IPS DF 19.7 (cell line): Measurements from ENCODE around the gene GPHN.

Experiments
- DNase-seq: peaks from one replicate; pipeline ENCODE4 v3.0.0-alpha.2; 2013; ENCODE audit warnings: low read depth, low spot score

Gene GPHN

DNA sequence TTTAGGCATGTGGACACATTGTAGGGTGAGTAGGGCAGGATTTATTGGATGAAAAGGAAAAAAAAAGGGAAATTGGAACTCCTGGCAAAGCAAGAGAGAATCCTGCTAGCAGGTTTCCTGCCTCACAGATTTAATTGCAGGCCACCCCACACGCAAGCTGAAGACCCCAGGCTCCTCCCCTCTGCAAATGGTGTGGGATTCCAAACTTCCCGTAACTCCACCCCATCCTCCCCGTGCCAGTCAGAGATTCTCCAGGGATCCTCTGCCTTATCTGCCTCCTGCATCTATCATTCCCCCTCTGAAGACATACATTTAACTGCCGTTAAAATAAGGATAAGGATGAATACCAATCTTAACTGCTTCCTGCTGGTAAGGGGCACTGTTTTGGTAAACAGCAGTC lies 431.5 kb downstream of the GPHN start:
- no peak for DNase-seq

DNA sequence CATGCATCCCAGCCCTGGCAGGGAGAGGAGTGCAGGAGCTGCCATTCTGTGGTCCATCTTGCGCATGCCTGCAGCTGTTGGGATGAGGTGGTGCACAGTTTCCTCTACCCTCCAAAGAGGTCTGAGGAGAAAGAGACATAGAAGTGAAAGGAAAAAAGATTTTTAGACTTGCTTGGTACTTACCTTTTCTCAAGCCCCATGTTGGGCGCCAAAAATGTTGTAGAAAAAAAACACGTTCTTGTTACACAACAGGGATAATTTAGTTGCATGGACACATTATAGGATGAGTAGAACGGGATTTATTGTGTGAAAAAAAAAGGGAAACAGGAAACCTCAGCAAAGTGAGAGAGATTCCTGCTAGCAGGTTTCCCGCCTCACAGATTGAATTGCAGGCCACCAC lies 436.9 kb downstream of the GPHN start:
- no peak for DNase-seq

DNA sequence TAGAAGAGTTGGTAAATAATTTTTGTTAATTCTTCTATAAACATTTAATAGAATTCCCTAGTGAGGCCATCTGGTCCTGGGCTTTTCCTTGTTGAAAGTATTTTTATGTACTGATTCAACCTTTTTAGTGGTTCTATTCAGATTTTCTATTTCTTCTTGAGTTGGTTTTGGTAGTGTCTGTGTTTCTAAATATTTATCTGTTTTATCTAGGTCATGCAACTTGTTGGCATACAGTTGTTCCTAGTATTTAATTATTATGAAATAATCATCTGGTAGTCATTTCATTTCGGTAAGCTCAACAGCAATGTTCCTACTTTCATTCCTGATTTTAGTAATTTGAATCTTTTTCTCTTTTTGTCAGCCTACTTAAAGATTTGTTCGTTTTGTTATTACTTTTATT lies 447.2 kb downstream of the GPHN start:
- no peak for DNase-seq

DNA sequence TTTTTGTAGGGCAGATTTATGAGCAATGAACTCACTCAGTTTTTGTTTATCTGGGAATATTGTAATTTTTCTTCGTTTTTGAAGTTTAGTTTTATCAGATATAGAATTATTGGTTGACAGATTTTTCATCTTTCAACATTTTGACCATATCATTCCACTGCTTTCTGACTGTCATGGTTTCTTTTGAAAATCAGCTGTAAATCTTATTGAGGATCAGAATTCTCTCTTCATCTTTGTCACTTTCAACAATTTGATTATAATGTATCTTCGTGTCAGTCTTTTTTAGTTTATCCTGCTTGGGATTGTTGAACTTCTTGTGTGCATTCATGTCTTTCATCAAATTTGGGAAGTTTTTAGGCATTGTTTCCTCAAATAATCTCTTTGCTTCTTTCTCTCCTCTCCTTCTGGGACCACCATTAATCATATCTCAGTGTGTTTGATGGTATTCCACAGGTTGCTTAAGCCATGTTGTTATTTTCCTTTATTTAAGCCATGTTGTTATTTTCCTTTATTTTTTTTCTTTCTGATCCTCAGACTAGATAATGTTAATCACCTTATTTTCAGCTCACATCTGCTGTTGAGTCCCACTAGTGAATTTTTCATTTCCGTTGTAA lies 451.6 kb downstream of the GPHN start:
- no peak for DNase-seq

DNA sequence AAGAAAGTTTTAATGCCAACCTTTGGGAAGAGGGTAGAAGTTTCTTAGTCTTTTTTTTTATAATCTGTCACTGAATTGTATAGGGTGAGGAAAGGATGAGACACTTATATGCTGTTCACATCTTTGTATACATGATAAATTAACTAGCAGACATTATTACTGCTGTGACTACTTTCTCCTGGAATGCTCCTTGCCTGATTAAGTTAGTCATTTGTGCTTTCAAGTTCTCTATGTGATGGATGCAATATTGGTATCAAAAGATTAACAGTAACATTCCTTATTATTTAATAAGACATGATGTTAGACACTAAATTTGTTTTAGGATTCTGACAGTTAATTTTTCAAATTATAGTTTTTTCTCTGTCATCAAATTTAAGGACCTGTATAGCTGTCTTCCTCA lies 457.9 kb downstream of the GPHN start:
- no peak for DNase-seq

DNA sequence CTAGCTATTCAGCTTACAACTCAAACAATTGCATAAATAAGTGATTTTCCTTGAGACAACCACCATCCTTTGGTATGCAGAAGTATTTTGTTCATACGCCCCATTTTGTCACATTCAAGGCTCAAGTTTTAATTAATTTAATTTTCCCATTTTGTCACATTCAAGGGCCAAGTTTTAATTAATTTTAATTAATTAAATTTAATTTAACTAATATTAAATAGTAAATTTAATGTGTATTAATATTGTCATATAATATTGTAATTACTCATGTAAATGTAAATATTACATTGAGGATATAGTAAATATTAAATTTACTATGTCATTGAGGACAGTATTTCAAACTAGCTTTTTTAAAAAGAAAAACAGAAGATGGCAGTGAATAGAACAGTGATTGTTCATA lies 464.5 kb downstream of the GPHN start:
- DNase-seq: no peak

DNA sequence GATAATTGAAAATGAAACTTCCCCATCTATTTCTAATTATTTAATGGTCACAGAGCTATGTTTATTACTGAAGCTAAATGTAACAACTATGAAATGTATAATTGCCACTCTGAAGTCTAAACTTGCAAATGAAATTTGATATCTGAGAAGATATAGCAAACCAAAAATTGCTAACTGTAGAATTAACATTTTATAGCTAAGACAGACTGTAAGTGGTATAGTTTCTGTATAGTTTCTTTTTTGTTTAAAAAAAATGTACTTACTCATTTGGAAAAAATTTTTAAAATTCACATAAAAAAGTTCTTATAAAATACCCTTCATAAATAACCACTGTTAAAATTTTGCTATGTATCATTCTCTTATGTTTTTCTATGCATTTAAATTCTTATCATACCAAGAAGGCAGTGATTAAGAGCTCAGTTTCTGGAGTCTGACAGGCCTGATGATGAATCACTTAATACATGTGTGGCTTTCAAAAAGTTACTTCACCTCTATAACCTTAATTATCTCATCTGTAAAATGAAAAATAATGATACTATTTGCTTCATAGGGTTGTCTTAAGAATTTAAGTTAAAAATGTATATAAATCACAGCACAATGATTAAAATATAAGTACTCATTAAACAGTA lies 466.6 kb downstream of the GPHN start:
- DNase-seq: no peak

DNA sequence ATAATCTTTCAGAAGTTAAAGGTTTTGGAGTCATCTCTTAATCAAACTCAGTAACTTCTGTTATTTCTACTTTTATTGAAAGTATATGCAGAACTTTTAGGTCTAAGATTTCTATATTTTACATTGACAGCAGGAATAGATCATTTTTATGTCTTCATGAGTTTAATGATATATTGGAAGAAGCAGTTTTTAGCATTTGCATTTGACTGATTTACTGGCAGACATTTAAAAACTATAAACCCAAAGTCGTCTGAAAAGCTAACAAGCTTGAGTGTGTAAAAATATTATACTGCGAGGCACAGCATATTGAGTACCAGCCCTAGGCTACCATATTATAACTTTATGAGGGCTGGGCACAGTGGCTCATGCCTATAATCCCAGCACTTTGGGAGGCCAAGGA lies 467.3 kb downstream of the GPHN start:
- DNase-seq: no peak

DNA sequence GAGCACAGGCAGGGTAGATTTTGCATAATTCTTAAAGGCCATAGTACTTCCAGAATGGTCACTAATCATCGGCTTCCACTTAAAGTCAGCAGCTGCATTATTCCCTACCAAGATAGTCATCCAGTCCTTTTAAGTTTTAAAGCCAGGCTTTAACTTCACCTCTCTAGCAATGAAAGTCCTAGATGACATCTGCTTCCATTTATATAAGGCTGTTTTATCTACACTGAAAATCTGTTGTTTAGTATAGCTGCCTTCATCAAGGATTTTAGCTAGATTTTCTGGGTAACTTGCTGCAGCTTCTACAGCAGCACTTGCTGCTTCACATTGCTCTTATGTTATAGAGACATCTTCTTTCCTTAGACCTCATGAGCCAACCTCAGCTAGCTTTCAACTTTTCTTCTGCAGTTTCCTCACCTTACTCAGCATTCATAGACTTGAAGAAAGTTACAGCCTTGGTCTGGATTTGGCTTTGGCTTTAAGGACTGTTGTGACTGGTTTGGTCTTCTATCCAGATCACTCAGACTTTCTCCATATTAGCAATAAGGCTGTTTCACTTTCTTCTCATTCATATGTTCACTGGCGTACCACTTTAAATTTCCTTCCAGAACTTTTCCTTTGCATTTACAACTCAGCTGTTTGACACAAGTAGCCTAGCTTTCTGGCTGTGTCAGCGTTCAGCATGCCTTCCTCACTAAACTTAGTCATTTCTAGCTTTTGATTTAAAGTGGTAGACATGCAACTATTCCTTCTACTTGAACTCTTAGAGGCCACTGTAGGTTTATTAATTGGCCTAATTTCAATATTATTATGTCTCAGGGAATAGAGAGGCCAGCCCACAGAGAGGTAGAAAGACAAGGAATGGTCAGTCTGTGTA lies 471.4 kb downstream of the GPHN start:
- DNase-seq: no peak

DNA sequence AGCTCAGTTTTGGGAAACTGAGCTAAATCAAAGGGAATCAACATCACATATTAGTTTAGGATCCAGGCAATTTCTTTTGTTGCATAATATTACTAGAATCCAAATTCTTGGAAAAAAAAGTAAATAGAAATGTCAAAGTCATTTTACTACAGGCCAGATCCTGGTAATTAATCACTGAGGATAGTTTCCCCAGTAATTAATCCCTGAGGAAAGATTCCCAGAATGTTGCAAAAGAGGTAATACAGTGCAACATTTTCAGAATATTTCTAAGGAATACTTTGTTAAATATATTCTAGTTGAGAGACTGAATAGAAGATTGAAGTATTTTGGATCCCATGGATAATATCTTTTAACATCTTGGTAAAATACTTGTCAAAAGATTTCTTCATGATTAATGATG lies 474.3 kb downstream of the GPHN start:
- DNase-seq: no peak

DNA sequence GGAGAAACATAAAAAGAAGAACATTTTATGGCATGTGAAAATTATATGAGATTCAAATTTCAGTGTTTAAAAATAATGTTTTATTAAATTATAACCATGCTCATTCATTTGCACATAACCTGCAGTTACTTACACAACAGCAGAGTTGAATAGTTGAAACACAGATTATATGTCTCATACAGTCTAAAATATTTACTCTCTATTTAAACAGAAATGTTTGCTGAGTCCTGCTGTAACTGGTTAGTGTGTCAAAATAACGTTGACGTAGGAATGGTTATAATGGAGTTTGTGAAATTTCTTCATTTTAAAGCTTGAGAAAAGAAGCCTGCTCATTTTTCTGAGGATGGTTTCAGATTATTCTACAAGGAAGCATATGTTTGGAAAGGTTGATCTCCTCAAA lies 484.8 kb downstream of the GPHN start:
- DNase-seq: no peak

DNA sequence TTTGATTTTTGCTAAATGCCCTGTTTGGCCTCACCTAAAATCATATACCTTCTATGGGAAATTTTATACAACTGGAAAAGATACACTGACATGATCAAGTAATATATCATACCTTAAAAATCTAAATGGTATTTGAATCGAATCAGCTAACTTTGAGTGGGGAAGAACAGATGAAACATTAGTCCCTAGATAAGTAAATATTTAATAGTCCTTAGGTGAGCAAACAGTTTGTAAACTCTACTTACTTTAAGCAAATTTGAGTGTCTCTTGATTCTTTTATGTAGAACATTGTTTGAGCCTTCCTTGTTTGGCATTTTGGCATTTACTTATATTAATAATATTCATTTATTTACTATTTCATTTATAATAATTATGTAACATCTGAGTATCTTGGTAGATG lies 485.6 kb downstream of the GPHN start:
- DNase-seq: no peak

DNA sequence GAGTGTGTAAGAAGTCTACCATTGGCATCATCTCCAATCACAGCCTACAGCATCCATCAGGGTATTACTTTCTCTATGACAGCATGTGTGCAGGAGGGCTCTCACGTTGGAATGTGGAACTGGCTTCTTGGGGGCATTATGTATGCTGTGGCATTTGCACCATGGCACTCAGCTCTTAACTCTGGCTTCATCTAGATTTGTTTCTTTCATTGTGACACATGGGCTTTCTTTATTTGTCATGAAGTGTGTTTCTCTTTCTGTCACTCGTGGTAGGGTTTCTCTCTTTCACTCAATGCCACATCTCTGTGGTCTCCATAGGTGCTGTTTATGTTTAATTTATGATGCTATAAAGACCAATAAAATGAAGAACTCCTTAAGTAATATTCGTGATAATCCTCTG lies 490.1 kb downstream of the GPHN start:
- no peak for DNase-seq

DNA sequence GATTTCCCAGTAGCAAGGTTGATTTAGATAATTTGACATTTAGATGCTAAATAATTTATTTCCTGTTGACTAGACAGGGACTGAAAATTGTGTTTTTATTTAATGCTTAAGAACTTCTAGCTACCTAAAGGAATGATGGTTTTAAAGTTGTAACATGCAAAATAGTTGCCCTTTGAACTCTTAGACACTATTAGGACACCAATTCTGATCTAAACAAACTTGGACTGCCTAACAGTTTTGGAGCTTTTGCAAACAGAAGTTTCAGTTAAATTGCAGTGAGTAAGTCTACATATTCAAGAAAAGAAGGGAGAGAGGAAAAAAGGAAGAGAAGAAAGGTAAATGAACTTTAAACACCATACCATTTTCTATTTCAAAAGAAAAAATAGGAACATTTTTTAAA lies 492.0 kb downstream of the GPHN start:
- no peak for DNase-seq

DNA sequence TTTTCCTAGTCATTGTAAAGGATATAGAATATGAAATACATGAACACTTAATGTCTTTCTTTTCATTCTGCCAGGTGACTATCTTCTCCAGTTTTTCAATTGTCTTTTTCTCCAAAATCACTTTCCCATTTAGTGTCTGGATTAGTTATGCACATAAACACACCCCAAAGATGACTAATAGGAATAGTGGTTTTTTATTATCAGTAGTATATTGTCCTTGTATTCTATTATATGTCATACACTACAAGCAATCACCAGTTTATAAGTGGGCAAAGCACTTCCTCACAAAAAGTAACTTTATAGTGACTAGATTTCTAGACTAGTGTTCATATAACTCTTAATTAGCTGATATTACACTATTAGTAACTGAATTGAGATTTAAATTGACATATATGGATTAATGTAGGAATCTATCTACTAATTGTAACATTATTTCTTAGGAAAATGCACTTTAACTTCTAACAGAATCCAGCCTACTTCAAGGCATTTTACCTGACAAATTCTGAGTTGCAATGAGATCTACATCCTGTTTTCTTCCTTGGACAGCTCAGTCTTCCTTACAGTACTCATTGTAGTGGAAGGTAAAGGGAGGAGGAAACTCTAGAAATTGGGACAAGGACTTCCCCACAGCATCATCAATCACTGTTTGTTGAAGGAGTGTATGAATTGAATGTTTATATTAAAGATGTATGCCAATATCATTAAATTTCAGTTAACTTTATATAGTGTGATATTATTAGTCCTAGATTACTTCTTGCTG lies 495.2 kb downstream of the GPHN start:
- DNase-seq: no peak

DNA sequence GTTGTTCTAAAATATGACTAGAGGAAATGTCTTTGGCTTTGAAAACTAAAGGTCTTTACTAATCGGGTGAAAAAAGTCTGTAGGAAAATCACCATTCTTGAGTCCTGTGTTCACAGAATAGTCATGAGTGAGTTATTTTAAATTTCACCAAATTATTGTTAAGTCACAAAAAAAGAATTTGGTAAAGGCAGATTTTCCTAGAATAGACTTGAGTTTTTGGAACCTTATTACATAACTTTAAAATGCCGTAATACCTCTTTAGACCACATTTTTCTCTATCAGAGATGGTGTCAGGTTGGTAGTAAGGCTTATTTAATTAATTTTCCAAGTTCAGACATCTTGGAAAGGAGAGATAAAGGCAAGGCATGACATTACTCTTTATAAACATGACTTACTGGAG lies 496.6 kb downstream of the GPHN start:
- DNase-seq: no peak

DNA sequence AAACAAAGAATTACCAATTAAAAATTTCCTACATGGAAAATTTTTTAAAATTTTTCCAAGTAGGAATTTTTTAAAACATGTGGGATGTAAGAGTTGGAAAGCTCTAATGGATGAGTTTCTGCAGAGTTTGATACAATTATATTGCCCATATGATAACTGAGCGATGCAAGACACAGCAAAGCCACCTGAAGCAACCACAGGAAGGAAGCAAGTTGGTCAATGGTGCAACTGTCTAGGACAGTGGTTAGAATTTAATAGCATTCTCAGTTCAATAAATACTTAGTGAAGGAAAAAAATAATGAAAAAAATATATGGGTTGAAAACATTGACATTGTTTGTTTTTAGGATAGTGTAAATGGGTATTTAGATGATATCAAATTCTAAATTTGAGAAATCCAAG lies 502.7 kb downstream of the GPHN start:
- DNase-seq: no peak

DNA sequence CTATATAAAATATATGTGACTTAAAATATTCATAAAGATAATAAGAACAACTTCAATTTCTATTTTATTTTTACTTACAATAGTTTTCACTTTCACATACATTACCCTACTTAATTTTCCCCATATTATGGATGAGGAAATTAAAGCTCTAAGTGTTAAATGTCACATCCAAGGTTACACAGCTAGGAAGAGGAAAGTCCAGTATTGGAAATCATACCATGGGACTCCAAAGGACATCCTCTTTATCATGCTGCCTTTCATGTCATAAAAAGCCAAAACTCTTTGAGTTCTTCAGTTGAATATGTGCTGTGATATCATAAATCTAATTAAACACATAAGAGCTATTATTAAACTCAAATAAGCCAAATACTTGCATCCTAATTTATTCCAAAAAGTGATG lies 508.9 kb downstream of the GPHN start:
- DNase-seq: no peak

DNA sequence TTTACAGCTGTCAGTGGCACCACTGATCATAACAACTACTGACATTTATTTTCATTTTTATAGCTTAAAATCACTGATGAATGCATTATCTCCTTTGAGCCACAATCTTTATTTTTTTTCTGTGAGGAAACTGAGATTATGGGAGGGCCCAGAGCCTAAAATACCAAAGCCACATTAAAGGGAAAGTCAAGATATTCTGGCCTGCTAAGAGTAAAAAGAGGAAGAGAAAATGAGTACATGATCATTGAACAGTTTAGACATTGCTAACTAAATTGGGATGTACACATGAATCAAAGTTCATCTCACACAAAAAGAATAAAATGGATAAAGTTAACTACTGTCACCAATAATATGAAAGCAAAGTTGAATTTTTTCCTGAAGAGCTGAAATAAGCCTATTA lies 510.8 kb downstream of the GPHN start:
- DNase-seq: no peak

DNA sequence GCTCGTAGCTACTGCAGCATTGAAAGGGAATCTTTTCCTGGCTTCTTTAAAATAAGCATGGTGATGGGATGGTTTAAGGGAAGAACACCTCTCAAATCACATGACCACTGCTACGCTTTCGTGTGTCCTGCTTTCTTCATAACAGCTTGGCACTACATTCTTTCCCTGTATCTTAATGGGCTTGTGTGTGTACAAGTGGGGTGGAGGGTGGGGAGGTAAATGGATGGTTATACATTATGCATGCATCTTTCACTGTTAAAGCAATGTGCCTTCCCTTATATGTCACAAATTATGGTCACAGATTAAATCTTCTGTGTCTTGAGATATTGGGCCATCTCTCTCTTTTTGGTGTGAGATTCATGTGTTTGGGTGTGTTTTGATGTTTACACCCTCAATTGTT lies 511.8 kb downstream of the GPHN start:
- no peak for DNase-seq

DNA sequence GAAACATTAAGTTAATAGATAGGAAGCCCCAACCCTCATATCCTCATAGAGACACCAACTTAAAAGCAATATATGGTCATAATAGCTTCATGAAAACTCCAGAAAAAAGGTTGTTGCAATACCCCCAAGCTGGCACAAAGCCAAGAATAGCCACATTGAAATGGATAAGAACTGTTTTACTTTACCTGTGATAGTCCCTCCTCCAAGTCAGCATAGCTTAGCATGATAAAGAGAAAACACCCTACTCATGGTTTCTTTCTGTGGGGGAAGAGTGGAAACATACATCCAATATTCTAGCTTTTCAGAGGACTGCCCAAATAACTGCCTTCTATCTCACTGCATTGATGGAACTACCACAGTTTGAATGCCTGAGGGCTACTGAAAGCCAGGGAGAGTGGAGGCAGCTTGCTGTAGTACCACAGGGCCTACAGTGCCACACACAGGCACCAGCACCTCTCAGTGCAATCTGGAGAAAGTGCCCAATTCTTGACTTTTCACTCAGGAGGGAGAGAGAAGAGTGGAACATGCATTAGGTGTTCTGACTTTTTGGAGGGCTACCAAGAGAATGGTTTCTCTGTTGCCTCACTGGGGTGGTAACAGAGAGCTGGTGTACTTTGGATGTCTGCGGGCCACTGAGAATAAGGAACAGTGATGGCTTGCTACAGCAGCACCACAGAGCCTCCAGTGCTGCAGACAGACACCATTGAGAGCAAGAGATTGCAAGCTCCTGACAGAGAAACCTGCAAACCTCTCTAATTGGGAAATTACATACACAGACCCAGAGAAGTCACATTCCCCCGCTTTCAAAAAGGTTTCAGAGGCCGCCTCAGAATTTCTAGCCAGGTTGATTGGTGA lies 524.2 kb downstream of the GPHN start:
- no peak for DNase-seq
